ENCODE results near the gene MRAP. TPM values are rescaled to one million over a fixed set of nuclear protein-coding genes. Genes with fewer than 3 reads are reported as not detected.

MRAP gene
- polyA plus RNA-seq, 1 donor from 2014 or later: not detected

GRCh38 chr21:32317726-32318125 lies 19.1 kb downstream of the MRAP start:
- Histone ChIP-seq H3K9ac (ENCODE audit: low read length) (no peak overlapping the region), H3K9me3 (ENCODE audit: low read length) (no peaks in the 10 kb centered on the region), H3F3A (ENCODE audit: insufficient read depth, low read length, poor library complexity, severe bottlenecking) (no peaks in the 10 kb centered on the region), H2AFZ (ENCODE audit: low read depth, low read length) (no peak overlapping the region), H3K36me3 (ENCODE audit: insufficient read depth, low read length) (no peaks in the 10 kb centered on the region), H3K27me3 (ENCODE audit: insufficient read depth, low read depth, low read length) (no peaks in the 10 kb centered on the region), H3K9me2 (ENCODE audit: insufficient read depth, low read length) (no peaks in the 10 kb centered on the region), H3K79me2 (replicated peaks; ENCODE audit: insufficient read depth, low read length) (no peaks in the 10 kb centered on the region), H3K4me3 (ENCODE audit: low read length) (no peak overlapping the region), H3K4me2 (ENCODE audit: low read length) (no peak overlapping the region), H4K20me1 (ENCODE audit: insufficient read depth) (no peaks in the 10 kb centered on the region), H3K27ac (ENCODE audit: low read length) (no peak overlapping the region)
- TF ChIP-seq TAF1 (IDR thresholded peaks at IDR 0.05; ENCODE audit: low read depth) (no peak), SMC3 (conservative IDR thresholded peaks at IDR 0.05; ENCODE audit: poor library complexity) (no peak), CTCF (IDR thresholded peaks at IDR 0.05; ENCODE audit: poor library complexity, severe bottlenecking) (no peak), POLR2AphosphoS5 (IDR thresholded peaks at IDR 0.05) (no peak), RAD21 (conservative IDR thresholded peaks at IDR 0.05) (no peak), EP300 (conservative IDR thresholded peaks at IDR 0.05; ENCODE audit: poor library complexity, severe bottlenecking) (no peak), MXI1 (conservative IDR thresholded peaks at IDR 0.05; ENCODE audit: poor library complexity, severe bottlenecking) (no peak), REST (IDR thresholded peaks at IDR 0.05; ENCODE audit: borderline replicate concordance) (no peak)

GRCh38 chr21:32319012-32319411 lies 20.4 kb downstream of the MRAP start:
- no peak overlapping the region for H3K27ac ChIP-seq (ENCODE audit: low read length)
- H4K20me1 ChIP-seq (ENCODE audit: insufficient read depth): no peaks in the 10 kb centered on the region
- no peaks in the 10 kb centered on the region for H3K27me3 ChIP-seq (ENCODE audit: insufficient read depth, low read depth, low read length)
- TF ChIP-seq TAF1 (IDR thresholded peaks at IDR 0.05; ENCODE audit: low read depth) (no peak), CTCF (IDR thresholded peaks at IDR 0.05; ENCODE audit: poor library complexity, severe bottlenecking) (no peak)
- H3K9me3 ChIP-seq (ENCODE audit: low read length): no peaks in the 10 kb centered on the region
- no peak overlapping the region for H3K9ac ChIP-seq (ENCODE audit: low read length)
- no peaks in the 10 kb centered on the region for H3K9me2 ChIP-seq (ENCODE audit: insufficient read depth, low read length)
- H3K36me3 ChIP-seq (ENCODE audit: insufficient read depth, low read length): peaks cover 7% of the 10 kb centered on the region
- H3K4me3 ChIP-seq (ENCODE audit: low read length): no peak overlapping the region
- no peak overlapping the region for H2AFZ ChIP-seq (ENCODE audit: low read depth, low read length)
- H3K4me2 ChIP-seq (ENCODE audit: low read length): no peak overlapping the region
- no peaks in the 10 kb centered on the region for H3F3A ChIP-seq (ENCODE audit: insufficient read depth, low read length, poor library complexity, severe bottlenecking)
- no peaks in the 10 kb centered on the region for H3K79me2 ChIP-seq (replicated peaks; ENCODE audit: insufficient read depth, low read length)

Data from neural cell (in vitro differentiated cells).